22Rv1 (cell line): ENCODE data around the gene LCE2A.
"Not testable (repeated sequence)": the region's sequence is repeated elsewhere in the genome, so short reads cannot be mapped to it uniquely, and the experiment has no call there.

ENCODE experiments used
- CTCF ChIP-seq: fragments of 450-650 bp; IDR thresholded peaks from 2 replicates; pipeline ENCODE4 v1.5.1; 2017; ENCODE audit warnings: mild to moderate bottlenecking
- ZFX ChIP-seq: fragments of 450-650 bp; IDR thresholded peaks from 2 replicates; pipeline ENCODE4 v1.6.1; 2017; ENCODE audit warnings: antibody characterized with exemption, borderline replicate concordance

GRCh38 chr1:152674983-152675382 is 23.2 kb upstream of the LCE2A start, which contains the start of gene LCE2C:
- not testable (repeated sequence) for TF ChIP-seq CTCF, ZFX
